ACHN (cell line): Measurements from ENCODE around the gene GALNT3.

Experiments used
- DNase-seq: peaks from one replicate; pipeline ENCODE4 v3.0.0-alpha.2; 2015
- in situ Hi-C: cut with HindIII; loops from 2 replicates; pipeline ENCODE4 v1.10.0; 2017; ENCODE audit warnings: low sequenced_read_pairs, low pct_ligation_motif_present, low pct_unique_long_range_greater_than_20kb

GALNT3 gene

DNA sequence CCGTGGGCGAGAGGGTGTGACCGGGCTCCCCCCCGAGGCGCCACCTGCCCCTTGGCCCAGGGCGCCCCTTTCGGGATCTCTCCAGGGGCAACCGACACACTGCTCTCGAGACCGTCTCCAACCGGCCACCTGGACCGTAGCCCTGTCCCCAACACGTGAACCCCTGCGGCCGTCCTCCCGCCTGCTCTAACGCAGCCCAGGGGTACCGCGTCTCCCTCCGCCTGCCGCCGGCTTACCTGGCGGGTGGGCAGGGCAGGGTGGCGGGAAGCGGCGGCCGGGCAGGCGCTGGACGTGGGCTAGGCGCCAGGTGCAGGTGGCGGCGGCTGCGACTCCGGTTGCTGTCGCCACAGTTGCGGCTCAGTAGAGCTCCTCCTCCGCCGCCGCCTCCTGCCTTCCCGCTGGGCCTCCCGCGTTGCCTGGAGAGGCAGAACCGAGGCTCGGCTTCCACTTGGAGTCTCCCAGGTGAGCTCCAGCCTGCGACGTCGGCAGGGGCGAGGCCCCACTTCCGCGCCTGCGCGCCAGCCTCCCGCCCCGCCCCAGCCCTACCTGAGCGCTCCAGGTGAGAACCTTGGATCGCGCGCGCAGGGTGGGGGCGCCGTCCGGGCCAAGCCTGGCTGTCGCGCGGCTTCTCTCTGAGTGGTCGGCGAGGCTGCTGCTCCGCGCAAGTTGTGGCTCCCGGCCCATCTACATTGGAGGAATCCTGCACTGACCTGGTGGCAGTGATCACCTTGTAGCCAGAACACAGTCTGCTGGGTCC lies at the start of gene GALNT3:
Gene GALNT3, minus strand, starts transcription at position 469 of the 757 bp plus-strand sequence. CDS start 23,547 bp downstream, outside the sequence.
- in situ Hi-C loops = no loop called here
- no peak for DNase-seq

DNA sequence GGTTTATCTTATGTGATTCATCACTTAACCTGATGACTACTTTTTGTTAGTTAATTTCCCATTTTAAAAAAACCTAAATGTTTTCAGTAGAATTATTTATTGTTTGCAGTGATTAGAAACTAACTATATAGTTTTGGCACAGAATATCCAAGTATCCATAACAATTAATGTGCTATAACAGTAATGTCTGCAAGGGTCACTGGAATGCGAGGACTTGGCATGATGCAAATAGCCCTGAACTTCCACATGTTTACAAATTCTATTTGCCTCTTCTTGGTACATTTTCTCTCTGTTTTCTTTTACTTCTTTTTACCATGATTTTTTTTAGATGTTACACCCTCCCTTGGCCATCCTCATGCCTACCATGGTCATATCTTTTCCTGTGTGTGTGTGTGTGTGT lies 49.3 kb upstream of the GALNT3 start:
- DNase-seq = no peak
- in situ Hi-C loops = no loop called here

DNA sequence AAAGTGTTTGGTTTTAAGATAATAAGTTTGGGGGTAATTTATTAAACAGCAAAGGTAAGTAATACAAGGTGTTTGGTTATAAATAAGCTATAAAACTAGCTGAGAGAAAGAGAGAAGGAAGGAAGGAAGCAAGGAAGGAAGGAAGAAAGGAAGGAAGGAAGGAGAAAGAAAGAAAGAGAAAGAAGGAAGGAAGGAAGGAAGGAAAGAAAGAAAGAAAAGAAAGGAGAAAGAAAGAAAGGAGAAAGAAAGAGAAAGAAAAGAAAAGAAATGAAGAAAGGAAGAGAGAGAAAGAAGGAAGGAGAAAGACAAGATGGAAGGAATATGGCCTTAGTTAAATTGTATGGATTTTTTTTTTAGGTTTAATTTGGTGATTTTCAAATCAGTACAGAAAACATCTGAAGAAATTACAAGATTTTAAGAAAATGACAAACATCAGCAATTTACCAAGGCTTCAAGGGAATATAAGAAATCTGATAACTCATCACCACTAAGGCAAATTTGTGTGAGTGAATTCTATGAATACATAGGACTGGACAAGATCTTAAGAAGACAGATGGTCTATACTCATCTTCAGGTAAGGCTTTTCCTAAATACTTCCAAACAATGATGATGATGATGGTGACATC lies 46.4 kb upstream of the GALNT3 start:
- in situ Hi-C loops = no loop called here
- DNase-seq = no peak

DNA sequence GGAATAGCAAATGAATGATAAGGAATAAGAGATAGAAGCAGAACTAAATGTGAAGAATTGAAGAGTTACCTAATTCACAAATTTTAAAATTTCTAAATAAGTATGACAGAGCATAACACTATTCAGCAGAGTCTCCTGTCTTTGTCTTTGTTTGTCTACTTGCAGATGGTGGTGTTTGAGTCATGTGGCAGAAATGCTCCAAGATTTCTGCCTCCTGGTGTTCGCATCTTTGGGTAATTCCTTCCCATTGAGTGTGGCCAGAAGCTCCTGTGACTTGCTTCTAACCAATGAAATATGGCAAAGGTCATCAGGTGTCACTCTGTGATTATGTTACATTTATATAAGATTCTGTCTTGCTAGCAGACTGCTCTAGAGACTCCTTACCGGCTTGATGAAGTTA lies 45.6 kb upstream of the GALNT3 start:
- in situ Hi-C loops = no loop called here
- DNase-seq = no peak

DNA sequence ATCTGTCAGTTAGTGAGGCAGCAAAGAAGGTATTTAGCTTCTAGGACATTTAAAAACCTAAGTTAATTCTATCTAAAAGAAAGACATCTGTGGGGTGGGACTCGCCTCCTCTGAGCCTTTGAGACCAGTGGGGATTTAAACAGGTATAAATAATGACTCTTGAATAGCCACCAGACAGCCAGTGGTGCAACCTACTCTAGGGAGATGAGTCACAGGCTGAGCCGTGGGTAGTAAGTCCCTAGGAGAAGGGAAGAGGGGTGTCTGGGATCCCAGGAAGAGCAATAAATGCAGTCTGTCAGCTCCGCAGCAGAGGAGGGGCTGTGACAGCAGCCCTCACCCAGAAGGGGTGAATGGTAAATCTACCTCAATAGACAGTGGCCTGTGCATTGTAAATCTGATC lies 43.1 kb upstream of the GALNT3 start:
- in situ Hi-C loops = no loop called here
- DNase-seq = no peak

DNA sequence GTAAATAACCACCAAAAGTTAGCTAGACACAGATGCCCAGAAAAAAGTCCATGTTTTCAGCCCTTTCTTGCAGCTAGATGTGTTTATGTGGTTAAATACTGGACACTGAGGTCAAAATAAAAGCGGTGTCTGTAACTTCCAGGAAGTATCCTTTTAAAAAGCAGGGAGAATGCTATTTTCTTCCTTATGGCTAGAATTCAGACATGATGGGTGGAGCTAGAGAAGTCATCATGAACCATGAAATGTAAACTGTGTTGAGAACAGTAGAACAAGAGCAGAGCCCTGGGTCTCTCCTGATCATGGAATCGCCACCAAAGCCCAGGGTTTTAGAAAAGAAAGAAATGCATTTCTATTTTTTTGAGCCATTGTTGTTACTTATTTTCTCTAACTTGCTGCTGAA lies 41.3 kb upstream of the GALNT3 start:
- in situ Hi-C loops = no loop called here
- DNase-seq = no peak

DNA sequence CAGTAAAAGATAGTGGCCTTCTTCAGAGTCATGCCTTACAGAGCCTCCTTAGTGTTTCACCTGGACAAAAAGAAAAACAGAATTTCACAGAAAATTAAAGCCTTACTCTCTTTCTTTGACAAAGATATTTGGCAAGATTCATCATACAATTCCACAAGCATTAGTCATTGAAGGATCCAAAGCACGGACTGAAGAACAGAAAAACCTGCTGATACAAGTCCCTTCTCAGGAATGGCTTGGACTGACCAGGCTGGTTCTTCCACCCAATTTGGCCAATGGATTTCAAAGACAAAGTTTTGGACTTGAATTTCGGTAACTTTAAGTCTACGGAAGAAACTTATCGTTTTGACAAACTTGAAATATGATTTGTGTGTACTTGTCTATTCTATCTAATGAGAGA lies 39.1 kb upstream of the GALNT3 start:
- peak; percentile 50 for DNase-seq
- in situ Hi-C loops = no loop called here

DNA sequence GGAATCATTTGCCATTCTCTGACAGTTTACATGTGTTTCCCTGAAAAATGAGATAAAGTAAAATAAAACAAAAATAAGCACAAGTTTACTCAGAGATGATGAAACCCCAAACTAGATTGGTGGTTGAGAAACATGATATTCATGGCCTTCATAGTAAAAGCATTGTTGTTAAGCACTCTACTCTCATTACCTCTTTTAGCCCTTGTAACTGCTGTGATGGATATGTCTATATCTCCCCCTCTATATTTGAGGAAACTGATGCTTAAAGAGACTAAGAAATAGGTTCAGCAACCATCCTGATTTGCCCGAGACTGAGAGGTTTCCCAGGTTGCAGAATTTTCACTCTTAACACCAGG lies 33.9 kb upstream of the GALNT3 start:
- no peak for DNase-seq
- in situ Hi-C loops = no loop called here

DNA sequence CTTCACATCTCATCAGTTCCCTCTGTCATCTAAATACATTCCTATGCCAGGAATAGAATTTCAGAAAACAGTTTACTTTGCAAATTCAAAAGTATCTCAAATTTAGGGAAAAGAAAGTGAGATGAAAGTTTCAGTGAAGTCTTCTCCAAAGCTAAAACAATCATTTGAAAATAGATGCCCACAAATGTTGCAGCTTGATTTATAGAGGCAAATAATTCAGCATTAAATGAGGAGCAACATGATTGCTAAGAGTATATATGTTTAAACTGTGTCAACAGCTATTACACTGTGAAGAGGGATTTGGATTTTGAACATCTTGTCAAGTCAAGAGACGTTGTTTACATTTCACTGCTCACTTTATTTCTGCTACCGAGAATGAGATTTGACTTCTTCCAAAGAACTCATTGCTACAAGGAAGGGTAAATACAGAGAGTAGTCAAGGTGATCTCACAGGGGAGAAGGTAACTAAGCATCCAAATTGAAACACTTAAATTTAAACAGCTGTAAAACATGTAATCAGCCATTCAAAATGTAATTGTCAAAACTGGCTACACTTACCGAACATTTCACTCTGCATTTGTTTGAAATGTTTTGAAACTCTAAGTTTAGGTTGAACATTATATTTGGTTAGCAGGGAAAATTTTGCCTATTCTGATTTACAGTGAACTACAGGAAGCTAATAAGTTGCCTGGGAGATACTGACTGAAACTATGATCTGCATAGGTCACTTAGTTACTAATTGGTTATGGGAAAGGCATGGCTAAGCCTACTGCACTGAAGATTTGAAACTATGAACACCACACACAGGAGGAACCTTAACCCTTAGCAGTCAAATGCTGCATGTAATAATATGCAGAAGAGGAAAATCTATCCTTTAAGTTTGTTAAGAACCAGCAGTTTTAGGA lies 33.2 kb upstream of the GALNT3 start:
- no peak for DNase-seq
- in situ Hi-C loops = no loop called here

DNA sequence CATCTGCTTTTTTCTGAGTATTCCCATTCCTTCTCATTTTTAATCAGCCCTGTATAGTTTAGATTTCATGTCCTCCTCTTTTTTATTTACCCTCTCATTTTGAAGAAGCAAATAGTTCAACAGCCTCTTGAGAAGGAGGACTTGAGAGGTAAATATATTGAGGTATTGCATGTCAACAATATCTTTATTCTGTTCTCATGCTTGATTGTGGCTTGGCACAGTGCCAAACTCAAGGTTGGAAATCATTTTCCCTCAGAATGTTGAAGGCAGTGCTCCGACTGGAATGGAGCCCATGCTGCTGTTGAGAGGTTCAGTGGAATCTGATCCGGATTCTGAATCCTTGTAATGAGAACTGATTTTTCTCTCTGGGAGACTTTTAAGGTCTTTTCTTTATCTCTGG lies 31.0 kb upstream of the GALNT3 start:
- no peak for DNase-seq

DNA sequence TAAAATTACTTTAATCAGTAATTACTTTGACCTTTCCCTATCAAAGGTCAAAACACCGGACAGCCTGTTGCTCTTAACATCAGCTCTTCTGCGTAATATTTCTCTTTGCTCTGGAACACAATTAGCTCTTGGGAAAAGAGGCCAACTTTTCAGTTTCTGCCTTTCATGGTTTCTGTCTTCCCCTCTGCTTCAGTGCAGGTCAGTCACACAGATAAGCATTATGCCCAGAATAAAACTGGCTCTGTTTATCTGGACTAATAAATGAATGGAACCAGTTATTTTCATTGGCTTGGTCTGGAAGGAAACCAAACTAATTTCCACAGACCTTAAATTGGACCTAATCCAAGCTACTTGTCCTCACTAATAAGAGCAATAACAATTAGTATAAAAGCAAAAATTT lies 26.2 kb upstream of the GALNT3 start:
- in situ Hi-C loops = no loop called here
- no peak for DNase-seq

More for the DNA sequence above, 31.0 kb upstream of the GALNT3 start:
- in situ Hi-C loops = no loop called here

DNA sequence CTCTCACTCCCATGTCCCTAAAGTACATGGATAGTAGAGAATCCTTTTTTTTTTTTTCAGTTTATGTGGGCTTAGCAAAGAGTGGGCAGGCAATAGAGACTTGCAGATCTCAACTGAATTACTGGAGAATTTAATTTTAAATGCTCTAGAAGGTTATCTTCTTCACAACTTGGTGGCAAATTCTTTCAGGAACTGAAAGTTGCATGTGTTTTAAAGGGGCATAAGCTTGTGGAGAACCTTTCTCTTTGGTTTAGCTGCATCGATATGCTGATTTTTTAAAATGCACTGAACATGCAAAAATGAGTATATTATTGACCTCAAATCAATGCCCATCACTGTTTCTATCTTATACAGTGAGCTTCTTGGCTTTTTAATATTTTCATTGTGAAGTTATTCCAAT lies 24.9 kb upstream of the GALNT3 start:
- in situ Hi-C loops = no loop called here
- DNase-seq = no peak

DNA sequence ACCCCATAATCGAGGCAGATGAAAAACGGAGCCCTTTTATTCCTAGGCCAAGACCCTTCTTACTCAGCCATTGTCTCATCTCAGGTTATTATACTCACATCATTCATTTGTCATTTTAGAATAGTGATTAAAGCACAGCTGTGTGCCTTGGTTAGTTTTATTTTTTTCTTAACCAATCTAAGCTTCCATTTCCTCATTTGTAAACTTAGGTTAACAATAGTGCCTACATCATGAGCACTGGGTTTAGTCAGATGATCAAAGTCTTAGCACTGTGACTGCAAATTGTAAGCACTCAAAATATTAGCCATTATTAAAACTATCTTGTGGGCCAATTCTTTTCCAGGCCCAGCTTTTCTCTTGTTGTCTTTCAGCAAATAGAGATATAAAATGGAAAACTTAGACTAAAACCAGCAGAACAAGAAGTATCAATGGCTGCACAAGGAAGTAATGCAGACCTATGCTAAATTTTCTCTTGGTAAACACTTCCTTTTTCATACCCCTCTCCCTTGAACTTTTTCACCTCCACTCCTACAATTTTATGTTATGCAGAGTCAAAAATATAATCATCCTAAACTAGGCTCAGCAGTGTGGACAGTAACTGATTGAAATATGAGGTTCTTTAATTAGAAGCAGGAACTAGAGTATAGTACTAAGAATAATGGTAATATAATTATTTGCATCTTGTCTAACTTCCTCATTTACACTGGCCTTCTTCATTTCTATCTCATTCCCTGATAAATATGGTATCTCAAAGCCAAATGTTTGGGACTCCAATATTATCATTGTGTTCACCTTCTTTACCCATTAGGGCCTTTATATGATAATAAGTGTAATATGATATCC lies 21.5 kb upstream of the GALNT3 start:
- in situ Hi-C loops = no loop called here
- no peak for DNase-seq

DNA sequence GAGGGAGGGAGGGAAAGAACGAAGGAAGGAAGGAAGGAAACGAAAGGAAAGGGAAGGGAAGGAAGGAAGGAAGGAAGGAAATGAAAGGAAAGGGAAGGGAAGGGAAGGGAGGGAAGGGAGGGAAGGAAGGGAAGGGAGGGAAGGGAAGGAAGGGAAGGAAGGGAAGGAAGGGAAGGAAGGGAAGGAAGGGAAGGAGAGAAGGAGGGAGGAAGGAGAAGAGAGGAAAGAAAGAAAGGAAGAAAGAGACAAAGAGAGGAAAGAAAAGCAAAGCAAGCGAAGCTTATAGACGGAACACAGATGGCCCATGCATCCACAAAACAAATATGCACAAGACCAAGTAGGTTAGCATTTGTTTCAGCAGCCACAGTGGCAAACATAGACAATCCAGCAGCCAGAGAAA lies 20.4 kb upstream of the GALNT3 start:
- in situ Hi-C loops = no loop called here
- DNase-seq = no peak

DNA sequence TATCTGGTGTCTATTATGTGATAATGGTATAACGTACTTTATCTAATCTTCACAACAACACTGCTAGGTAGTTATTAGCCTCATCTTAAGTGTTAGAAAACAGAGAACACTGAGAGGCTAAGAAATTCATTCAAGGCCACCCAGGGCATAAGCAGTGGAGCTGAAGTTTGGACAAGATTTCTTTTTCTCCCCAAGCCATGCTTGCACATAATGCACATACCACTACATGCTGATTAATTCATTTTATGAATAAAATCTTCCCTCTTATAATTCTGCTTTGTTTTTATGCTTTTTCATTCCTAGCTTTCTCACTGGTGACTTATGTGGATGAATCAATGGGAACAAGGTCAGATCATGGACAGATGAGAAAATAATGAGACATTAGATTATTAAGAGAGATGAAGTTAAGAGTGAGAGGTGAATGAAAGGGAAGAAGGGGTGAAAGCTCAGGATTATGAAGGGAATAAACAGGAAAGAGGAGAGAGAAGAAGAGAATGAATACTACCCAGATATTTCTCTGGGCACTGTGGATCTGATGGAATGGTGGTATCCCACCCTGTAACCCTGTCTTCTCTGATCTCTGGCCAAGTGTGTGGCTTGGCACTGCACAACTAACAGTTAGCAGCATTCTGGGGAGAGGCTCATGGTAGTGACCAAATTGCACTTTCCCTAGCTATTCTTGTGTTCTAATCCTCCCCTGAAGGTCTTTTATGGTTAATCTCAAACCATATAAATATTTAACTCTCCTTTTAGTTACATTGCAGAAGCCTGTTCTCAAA lies 17.7 kb upstream of the GALNT3 start:
- DNase-seq = no peak
- in situ Hi-C loops = no loop called here

DNA sequence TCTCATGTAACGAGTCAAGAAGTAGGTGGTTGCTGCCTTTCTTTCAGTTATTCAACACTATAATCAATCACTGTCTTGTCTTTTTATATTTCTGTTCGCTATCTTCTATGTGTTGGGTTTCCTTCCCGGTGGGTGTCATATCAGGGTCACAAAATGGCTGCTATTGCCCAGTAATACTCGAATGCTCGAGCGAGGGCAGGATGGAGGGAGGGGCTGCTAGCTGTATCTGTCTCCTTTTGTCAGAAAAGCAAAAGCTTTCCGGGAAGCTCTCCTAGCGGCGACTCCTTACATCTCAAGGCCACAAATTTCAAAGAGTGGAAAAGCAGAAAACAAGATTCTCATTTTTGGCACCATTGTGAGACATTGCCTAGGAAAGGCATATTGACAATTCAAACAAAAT lies 16.4 kb upstream of the GALNT3 start:
- no peak for DNase-seq
- in situ Hi-C loops = no loop called here

DNA sequence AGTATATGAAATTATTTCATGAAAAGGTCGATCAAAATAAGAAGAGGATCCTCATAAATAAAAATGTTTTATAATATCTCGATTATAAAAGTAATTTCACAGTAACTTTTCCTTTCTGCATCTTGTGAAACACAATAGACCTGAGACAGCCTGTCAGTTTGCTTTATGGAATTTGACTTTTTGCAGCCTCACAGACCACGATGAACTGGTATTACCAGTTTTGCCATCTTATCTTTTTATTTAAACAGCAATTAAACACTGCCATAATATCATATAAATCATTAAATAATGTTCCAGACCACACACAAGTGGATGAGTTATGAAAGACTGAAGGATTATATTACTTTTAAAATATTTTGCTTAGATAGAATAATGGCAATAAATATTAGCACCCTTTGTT lies 10.7 kb upstream of the GALNT3 start:
- in situ Hi-C loops = no loop called here
- DNase-seq = no peak

DNA sequence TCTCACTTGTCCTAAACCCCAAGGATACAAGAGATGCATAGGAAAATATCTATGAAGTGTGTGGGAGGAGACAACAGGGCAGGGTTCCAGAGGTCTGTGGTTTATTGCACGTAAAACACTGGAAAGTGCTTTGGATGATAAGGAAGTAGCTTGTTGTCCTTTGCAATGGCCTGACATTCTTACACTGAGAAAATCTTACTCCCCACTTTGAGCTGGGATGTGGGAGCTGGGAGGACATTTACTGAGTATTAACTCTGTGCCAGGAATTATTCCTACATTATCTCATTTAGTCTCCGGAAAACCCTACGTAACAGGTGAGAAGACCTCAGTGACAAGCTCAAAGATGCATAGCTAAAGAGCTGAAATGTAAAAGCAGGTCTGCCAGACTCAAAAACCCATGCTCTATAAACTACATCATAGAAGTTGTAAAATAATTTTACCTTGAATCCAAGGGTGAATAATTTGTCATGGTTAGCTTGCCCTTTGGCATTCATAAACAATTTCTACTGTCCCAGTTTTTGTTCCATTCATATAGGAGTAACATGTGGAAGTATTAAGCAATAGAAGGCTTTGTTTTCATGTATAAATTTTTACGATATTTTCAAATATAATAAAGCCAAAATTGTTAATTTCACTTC lies 9.2 kb upstream of the GALNT3 start:
- in situ Hi-C loops = no loop called here

More for the DNA sequence above, 9.2 kb upstream of the GALNT3 start:
- no peak for DNase-seq
